HG02938 (cell line): ENCODE measurements around the gene MCM9.
"Not testable (repeated sequence)": the region's sequence is repeated elsewhere in the genome, so short reads cannot be mapped to it uniquely, and the experiment has no call there.

ENCODE experiments used
- ATAC-seq: cut with Tn5 transposase; IDR thresholded peaks from one replicate; pipeline ENCODE4 v1.9.1; 2021; ENCODE audit warnings: mild to moderate bottlenecking, moderate library complexity; ENCODE audit not compliant: unreplicated experiment

Gene MCM9

DNA sequence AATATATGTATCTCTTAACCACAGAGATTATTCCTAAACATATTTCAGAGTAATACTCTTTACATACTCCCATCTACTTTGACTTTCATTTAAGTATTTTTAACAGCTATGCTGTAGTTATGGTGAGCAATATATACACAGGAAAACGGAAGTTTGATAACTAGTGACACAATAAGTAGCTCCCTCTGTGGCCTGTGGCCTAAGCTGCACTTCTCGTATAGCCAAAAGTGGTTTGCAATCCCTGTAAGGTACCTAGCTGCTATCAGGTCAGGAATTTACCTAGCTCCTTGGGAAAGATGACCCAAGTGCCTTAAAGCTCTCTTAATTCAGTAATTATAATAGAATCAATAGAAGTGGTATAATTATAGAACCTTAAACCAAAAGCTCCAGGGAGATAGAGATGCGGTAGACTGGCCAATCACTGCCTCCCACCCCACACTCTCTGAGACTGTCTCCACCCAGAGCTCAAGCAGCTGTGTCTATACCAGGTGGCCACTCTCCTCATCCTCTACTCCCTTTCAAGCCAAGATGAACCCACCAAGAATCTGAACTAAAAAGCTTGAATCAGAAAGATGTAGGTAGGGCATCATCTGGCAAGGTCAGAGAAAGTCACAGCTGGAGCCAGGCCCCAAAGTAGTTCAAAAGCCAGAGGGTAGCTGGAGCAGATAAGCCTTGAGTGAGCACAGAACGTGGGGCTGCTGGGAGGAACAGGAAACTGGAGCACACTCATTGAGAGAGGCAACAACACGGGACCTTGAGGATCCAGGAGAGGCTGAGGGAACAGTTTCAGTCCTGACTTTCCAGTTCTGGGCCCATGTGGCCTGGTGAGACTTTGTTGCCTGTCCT lies 125.9 kb downstream of the MCM9 start:
- peak; percentile 83 for ATAC-seq

DNA sequence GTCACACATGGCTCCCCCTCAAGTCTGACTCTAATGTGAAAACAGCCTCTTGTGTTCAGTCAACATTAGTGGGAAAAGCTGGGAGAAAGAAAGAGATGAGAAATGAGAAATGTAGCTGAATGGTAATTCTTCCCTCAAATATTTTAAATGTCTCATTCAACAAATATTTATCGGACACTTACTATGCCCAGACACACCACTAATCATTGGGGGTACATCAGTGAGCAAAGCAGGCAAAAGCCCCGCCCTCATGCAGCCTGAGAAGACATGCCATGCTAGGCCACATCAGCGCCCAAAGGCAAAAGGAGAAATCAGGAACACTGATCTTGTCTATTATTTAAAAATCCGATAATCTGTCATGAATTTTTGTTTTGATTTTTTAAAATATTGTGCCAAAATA lies 130.9 kb downstream of the MCM9 start:
- no peak for ATAC-seq

DNA sequence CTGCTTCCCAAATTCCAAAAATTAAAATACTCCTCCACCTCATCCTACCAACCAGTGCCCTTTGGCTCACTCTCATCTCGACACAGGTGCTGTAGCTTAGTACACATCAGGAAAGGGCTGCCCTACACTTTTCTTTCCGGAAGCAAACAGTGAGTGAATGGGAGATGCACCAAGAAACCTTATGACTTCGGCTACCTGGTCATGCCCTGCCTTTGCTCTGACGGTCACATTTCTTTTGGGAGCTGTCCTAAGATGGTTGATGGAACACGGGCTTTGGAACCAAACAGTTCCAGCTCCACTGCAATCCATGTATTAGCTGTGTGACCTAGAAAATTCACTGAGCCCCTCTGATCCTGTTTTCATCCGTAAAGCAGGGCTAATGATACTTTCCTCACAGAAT lies 133.7 kb downstream of the MCM9 start:
- no peak for ATAC-seq

DNA sequence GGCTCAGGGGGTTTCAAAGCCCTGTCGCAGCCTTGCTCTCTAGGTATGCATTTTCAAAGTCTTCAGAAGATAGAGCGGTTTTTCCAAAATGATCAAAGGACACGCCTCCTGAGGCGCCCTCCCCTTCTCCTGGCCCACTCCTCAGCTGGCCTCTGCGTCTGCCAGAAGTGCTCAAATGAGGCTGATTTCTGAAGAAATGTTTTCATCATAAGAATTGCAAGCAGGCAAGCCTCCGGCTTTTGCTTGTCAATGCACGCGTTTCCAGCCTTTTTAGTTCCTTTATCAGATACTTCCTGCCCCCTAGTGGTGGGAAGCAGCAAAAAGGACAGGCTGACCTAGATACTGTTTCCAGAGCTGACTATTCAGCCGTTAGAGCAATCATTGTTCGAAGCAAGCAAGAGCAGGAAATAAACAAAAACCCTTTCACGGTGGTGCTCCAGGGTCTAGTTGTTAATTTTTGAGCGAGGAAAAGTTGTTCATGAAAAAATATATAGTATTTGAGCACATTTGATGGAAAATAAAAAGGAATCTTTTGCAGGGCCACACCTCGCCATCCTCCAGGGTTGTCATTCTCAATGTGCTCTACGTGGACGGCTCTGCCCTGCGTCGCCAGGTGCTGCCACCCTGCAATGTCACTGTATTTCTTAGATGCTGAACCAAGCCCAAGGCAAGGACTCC lies 134.4 kb downstream of the MCM9 start:
- ATAC-seq = peak; percentile 95

DNA sequence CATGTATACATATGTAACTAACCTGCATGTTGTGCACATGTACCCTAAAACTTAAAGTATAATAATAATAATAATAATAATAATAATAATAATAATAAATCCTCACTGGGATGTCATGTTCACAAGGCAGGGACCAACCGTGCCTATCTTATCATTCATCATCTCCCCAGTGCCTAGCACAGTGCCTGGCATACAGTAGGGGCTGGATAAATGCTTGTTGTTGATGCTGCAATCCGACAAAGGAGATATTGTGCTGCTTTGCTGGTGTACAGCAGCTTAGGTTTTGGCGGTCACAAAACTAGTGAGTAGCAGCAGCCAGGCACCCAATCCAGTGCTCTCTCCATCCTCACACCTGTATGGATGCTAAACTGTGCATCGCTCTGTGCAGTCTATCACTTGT lies 135.1 kb downstream of the MCM9 start:
- no peak for ATAC-seq

DNA sequence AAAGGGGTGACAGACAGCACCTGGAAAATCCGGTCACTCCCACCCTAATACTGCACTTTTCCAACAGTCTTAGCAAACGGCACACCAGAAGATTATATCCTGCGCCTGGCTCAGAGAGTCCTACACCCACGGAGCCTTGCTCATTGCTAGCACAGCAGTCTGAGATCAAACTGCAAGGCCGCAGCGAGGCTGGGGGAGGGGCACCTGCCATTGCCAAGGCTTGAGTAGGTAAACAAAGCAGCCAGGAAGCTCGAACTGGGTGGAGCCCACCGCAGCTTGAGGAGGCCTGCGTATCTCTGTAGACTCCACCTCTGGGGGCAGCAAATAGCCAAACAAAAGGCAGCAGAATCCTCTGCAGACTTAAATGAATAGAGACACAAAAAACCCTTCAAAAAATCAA lies 138.4 kb downstream of the MCM9 start:
- not testable (repeated sequence) for ATAC-seq

DNA sequence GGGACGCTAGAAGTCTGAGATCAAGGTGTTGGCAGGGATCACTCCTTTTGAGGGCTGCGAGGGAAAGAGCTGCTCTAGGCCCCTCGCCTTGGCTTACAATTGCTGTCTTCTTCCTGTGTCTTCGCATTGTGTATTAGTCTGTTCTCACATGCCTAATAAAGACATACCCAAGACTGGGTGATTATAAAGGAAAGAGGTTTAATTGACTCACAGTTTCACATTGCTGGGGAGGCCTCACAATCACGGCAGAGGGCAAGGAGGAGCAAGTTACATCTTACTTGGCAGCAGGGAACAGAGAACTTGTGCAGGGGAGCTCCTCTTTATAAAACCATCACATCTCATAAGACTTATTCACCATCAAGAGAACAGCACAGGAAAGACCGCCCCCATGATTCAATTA lies 143.5 kb downstream of the MCM9 start:
- ATAC-seq = no peak

DNA sequence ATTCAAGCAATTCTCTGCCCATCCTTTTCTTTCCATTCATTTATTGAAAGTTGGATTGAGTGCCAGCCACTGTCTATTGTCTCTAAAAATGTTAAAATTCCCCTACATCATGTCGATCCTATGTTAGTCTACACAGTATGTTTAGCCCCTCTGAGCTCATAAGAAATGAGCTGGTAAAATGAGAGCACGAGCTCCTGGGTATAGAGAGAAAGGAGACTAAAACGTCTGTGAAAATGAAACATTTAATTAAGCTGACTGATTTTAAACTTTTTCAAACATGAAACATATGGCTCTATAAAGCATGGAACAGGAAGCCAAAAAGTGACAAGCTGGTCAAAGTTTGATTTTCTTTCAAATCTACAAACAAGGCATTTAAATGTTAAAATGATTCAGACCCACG lies 145.0 kb downstream of the MCM9 start:
- no peak for ATAC-seq

DNA sequence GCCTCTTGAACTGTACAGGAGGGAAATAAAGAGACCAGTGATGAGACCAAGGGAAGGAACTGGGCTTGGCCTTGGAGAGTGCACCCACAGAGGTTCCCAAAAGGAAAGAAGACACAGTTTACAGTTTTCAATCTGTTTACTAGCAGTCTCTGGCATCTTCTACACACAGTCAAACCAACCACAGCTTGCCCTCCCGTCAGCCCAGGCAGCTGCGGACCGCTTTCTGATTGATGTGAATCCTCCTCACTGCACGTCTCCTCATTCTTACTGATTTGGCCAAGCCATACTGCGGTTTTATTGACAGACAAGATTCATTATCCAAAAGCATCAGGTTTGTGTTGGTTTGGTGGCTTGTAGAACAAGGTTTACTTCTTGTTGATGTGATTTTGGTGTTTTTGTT lies 145.5 kb downstream of the MCM9 start:
- ATAC-seq = no peak

DNA sequence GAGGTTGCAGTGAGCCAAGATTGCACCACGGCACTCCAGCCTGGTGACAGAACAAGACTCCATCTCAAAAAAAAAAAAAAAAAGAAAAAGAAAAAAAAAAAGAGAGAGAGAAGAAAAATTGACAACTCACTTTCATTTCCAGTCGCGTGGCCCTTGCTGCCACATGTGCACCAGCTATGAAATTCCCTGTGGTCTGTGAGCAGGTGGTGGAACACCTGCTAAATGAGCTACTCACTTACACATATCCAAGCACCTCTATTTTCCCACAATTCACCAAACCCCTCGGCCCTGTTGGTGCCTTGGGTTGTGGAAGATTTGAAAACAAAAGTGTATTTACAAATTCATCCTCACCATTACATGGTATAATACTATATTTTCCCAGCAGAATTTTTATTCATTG lies 146.3 kb downstream of the MCM9 start:
- no peak for ATAC-seq

DNA sequence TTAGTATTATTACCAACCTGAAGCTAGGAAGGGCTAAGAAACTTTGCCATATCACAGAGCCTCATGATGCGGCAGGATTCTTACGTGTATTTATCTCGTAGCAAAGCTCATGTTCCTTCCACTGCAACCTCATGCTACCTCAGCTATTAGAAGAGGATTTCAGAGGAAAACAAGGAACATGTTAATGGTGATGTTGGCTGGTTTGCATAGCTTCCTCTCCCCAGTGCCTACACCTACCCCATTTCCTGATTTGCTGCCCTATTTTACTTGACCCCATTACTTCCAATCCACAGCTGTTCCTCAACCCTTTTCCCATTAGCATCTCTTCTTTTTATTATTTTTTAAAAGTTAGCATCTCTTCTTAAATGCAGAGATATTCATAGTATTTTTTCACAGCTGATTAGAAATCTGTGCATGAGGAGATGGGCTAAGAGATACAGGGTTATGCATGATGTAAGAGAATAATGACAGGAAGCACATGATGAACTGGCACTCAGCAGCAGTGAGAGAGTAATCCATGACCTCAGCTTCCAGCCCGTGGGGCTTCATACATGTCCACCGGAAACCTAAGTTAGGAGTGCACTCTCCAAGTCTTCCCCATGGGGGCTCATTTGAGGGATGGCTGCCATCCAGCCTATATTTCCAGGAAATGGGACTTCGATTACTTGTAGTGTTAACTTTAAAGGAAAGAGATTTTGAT lies 147.1 kb downstream of the MCM9 start:
- no peak for ATAC-seq

DNA sequence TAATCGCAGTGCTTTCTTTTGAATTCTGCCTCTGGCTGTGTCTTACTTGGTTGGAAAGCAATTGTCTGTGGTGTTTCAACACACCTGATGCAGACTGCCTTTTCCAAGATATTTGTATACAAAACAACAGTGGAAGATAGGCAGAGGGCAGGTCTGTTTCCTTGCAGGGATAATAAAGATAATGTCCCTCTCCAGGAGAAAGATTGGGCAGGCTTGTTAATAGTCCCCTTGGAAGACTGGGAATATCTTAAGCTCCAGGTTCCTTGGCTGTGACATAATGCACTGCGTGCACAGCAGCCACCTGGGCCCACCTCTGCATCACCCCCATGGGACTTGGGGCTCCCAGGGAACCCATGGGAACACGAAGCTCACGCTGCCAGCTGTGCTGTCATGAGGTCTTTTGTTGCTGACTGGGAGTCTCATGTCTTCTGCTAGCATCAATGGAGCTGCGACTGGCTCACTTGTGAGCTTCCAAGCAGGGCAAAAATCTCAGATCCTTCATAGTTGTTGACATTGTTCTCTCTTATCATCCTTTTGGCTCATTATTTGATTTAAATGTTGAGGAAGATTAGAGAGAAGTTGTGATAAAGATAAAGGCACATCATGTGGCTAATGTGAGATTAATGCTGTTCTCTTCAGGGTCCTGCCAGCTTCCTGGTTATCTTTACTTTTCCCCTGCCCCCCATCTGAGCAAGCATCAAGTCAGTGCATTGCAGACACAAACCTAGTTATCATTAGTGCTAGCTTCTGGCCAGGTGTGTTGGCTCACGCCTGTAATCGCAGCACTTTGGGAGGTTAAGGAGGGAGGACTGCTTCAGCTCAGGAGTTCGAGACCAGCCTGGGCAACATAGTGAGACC lies 148.1 kb downstream of the MCM9 start:
- ATAC-seq = no peak

DNA sequence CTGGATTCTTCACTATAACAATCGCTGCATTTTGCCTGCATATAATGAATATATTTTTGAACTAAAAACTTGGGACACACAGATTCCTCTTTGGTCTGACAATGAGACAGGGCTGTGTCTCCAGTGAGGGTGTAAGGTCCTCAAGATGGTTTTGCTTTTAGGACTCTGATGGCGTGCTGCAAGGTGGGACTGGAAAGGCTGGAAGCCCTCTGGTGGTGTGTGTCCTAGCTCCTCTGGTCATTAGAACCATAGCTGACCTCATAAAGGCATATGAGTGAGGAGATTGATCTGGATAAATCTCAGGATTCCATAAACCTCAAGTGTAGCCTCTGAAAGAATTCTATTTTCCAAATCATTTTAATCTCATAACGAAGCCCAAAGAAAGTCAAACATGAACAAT lies 149.4 kb downstream of the MCM9 start:
- no peak for ATAC-seq

DNA sequence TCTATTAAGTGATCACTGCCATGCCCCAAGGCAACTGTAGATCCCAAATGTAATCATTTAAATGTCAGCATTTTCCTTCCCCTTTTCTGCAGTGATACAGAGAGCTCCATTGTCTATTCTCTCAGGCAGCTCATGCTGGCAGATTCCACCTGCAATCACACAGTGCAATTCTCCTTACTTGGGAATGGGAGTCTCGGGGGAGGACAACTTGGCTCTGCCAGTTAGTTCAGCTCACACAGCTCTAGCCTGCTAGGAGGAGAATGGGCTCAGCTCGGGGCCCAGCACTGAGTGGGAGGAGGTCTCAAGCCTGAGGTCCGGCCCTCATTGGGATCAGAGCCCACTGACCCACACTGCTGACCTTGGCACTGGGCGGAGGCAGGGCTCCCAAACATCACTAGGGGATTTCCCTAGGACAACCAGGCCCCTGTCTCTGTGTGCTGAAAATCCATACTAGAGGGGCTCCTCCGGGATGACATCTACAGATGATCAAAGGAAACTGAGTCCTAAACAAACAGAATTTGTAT lies 150.3 kb downstream of the MCM9 start:
- ATAC-seq = no peak

DNA sequence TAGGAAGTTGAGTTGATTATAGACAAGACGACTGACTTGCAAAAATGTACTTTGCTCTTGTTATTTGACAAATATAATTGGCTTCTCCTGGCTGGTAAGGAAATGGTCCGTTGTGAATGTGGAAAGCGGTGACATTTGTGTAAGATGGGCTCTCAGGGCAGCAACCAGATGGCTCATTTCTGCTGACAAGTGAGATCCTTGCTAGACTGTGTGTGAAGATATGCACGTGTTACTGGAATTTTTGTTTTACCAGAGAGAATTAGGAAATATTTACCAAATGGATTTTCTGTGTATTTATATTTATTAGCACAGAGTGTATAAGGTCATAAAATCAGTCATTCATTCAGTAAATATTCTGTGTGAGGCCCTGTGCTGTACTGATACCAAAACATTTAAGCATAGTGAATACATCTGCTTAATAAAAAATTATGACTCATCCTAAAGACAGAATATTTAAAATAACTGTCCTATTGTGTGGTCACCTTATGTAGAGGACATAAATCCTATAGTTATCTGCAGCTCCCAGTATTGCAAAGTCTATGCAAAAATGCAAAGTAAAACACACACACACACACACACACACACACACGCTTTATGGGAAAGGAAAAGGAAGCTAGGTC lies 150.9 kb downstream of the MCM9 start:
- no peak for ATAC-seq

DNA sequence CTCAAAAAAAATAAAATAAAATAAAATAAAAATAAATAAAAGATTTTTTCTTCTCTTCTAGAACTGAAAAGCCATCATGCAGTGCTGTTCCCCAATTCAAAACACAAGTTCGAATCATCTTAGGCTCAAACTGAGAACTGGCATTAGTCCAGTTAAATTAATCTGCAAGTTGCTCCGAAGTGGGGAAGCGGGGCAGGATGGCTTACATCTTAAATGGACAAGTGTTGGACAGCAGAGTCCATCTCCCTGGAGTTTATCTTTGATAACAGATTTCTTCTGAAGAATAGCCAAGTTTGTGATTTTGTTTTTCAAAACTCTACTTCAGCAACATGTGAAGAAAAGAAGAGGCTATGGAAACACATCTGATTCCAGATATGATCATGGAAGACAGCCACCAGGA lies 152.3 kb downstream of the MCM9 start:
- no peak for ATAC-seq

DNA sequence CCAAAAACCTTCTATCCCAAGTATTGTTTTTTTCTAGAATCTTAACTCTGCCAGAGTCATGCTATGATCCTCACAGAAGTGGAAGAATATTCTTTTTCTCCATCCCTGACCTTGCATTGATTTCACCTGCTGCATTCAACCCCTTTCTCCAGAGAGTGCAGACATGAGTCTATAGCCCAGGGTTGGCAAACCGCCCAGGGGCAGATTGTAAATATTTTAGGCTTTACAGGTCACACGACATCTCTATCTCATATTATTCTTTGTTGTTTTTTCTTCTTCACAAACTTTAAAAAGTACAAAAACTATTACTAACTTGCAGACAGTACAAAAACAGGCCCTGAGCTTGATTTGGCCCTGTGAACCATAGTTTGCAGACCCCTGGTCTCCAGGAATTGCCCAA lies 153.1 kb downstream of the MCM9 start:
- ATAC-seq = no peak

DNA sequence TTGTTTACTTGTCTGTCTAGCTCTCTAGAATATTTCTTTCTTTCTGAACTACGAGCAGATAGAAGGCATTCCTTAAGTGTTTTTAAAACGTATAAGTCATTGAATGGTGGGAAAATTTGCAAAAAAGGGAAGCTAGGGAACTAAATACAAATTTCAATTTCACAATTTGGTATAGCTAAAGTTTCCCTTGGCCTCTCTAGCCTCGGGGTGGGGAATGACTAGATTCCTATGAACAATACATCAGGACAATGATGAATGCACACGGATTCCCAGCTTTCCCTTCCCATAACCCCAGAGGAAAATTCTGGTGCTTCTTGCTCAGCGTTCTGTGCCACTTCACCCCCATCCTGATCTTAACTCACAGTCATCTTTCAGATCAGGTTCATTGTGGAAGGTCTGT lies 154.3 kb downstream of the MCM9 start:
- ATAC-seq = no peak

DNA sequence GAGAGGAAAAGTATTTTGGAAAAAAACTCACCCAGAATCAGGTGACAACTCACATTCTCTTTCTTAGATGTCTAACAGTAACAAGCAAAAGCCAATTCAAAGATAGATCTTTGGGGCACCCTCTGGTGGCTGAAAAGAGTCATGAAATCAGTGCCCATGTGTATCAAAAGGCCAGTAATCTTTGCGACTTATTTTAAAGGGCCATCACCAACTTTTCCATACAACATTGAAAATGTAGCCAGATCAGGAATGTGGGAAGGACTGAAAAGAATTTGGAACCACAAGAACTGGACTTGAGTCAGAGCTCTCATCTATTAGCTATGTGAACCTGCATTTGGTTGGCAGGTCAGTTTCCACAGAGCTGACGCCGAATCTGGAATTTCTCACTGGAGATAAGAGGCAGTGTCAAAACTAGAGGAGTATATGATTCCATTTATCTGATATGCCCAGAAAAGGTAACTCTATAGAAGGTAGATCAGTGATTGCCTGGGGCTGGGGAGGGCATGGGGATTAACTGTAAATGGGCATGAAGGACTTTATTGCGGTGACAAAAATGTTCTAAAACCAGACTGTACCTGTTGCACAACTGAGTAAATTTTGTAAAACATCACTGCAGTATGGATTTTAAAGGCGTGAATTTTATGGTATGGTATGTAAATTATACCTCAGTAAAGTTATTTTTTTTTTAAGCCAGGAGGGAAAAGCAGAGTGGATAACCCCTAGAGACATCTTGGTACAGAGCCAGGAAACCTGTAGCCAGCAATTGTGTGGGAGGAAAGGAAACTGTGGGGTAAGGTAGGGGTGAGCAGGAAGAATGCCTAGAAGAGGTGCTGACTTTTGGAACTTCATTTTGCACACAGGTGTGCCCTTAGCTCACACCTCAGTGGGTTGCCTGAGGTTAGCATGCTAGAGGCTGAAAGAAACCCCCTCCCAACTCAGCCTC lies 158.1 kb downstream of the MCM9 start:
- peak; percentile 88 for ATAC-seq
